HS-27A (cell line): ENCODE measurements around the gene COL23A1.
"Not testable (repeated sequence)": the region's sequence is repeated elsewhere in the genome, so short reads cannot be mapped to it uniquely, and the experiment has no call there.

ENCODE experiments used
- DNase-seq: peaks from one replicate; pipeline ENCODE4 v3.0.0-alpha.2; 2012; ENCODE audit warnings: low read depth, missing footprints

COL23A1 gene

DNA sequence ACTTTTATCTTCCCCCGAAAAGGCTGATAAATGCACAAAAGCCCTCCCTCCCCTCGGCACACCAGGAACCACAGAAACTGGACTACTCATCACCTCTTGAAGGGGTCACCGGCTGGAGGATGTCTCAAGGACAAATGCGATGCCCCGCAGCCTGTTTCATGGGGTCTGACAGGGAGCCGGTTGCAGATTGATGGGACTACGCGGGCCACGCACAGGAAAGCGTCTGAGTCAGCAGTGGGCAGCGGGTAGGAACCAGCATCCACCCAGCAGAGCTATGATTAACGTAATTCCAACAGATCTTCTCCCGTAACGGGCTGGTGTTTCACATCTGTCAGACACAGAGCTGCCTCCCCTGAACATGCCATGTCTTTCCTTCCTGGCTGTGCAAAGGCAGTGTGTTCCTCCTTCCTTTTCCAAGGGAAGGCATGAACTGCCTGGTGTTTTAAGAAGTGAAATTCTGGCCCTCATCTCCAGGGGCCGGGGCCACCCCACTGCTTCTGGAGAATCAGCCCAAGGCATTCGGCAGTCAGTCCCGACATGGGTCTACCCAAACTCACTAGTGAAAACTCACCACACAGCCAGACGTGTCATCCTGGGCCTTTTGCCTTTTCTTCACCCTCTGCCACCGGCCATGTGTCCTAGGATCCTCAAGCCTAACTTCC, 213.1 kb downstream of the COL23A1 start:
- DNase-seq = no peak

DNA sequence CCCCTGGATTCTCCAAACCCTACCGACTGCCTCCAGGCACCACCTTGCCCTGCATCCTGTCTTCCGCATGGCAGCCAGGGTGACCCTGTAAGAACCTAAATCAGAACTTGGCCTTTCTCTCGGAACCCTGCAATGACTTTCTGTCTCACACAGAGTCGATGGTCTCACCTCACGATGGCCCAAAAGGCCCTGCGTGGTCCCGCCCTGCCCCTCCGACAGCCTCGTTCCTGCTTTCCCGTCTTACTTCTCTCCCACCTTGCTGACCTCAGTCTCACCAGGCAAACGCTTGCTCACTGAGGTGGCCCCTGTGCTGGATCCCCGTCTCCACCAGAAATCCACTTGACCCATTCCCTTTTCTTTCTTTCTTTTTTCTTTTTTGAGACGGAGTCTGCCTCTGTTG, 214.8 kb downstream of the COL23A1 start:
- no peak for DNase-seq

DNA sequence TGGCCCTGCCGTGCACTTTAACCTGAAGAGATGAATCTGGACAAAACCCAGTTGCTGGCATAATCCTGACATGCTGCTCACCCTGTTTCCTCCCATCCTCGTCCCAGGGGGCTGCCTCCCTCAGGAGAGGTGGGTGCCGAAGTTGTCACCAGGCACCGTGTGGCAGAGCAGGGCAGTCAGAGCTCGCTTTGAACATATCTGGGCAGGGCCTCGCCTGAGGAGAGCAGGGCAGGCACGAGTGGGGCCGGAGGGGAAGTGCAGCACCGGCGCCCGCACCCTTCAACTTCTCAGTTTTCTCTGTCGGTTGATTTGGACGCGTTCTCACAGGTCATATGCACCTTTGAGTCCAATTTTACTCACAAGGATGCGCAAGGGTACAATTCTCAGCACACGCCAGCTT, 216.5 kb downstream of the COL23A1 start:
- no peak for DNase-seq

DNA sequence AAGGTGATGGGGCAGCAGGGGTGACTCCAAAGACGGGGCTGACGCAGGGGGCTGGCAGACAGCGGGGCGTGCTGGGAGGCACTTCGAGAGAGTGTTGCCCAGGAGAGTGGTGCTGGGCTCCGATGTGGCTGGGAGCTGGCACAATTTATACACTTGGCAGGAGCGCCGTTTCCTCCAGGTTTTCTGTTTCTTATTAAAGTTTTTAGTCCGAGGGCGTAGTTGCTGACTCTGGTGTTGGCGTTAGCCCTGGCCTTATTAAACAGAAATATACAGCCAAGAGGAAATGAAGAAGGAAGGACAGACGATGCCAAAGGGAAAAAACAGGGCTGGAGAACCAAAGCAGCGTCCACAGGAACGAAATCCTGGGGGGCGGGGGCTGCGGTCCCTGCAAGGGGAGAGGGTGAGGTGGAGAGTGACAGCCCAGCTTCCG, 218.0 kb downstream of the COL23A1 start:
- DNase-seq = no peak

DNA sequence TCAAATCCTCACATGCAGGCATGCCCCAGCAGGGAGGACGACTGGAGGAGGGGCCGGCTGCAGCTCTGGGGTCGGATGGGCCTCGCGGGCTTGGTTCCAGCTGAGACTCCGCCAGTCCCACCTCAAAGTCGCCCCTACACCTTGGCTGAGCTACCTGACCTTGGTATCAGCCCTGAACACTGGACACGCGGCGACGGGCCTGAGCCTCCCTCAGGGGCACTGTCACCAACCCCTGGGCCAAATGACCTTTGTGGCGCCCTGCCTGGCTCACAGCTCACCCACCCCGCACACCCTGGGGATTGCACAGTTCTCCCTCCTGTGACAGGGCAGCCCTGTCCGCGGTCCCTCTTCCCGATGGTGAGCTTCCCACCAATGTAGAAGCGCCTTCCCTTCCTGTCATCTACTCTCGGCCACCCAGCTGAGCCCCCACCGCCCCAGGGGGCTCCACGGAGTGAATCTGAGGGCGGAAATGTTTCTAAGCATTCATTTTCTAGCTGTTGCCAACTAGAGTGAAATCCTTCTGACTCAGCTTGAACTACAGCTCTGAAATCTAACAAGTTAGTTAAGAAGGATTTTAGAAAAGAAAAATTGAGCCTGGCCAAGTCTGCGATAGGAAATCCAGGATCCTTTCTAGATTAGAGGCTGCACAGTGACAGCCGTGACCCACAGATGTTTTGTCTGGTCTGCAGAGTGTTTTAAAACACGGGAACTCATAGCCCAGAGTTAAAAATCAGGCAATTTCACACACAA, 218.7 kb downstream of the COL23A1 start:
- no peak for DNase-seq

DNA sequence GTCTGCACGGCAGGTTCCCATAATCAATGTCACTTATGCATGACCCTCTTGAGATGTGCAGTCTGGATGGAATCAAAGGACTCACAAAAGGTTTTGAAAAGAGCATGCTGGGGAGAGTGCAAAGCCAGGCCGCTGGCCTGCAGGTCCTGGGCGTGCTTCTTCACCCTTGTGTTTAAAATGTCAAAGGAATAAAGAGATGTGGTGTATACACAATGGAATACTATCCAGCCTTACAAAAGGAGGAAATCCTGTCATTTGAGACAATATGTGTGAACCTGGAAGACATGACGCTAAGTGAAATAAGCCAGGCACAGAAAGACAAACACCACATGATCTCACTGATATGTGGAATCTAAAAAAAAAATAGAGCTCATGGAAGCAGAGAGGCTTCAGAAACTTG, 220.1 kb downstream of the COL23A1 start:
- no peak for DNase-seq

DNA sequence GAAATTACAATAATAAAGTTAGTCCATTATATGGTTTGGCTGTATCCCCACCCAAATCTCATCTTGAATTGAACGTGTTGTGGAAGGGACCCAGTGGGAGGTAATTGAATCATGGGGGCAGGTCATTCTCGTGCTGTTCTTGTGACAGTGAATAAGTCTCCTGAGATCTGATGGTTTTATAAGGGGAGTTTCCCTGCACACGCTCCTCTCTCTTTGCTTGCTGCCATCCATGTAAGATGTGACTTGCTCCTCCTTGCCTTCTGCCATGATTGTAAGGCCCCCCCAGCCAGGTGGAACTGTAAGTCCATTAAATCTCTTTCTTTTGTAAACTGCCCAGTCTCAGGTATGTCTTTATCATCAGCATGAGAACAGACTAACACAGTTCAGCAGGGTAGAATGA, 220.7 kb downstream of the COL23A1 start:
- DNase-seq = not testable (repeated sequence)

DNA sequence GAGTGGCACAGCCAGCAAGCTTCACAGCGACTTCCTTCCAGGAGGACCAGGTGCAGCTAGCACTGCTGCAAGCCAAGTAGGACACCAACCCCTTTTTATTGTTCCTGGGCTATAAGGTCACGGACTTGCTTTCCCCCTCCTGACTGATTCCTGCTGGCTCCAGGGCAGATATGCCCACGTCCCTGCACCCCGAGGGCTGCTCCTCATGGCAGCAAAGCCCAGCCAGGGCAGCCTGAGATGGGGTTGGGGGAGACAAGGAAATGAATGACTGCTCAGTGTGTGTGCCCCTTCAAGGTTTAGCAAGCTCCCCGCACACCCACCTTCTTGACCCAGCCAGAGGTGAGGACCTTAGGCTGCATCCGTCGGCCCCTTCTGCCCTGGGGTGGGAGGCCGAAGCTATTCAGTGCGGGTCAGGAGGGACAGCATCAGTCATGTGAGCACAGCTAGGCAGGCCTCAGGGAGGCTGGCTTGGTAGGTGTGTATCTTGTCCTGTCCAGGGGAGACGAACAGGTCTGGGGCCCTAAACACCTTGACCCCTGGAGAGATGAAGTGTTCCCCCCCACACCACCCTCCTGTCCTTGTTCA, 221.4 kb downstream of the COL23A1 start:
- no peak for DNase-seq

DNA sequence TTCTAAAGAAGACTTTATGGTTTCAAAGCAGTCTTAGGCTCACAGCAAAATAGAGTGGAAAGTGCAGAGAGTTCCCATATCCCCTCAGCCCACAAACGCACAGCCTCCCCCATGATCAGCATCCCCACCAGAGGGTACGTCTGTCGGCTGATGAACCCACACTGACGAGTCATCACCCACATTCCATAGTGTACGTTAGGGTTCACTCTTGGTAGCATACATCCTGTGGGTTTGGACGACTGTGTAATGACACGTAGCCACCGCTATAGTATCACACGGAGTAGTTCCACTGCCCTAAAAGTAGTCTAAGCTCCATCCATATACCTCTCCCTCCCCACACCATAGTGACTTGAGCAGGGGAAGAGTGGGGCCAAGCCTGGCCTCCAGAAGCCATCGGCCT, 221.9 kb downstream of the COL23A1 start:
- no peak for DNase-seq

DNA sequence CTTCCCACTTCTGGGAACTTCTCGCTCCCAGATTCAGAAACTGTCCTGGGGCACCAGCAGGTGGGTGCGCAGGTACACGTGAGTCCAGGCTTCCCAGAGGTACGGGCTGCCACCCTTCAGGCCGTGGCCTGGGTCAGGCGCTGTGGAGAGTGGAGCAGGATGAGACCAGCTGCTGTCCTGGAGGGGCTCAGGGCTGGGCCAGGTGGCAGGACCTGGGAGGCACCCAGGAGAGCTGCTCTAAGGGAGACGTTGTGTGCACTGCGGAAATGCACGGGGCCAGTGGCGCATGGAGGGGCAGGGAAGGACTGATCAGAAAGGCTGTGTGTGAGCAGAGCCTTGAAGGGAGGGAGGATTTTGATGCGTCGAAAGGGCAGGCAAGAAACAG, 222.5 kb downstream of the COL23A1 start:
- no peak for DNase-seq

DNA sequence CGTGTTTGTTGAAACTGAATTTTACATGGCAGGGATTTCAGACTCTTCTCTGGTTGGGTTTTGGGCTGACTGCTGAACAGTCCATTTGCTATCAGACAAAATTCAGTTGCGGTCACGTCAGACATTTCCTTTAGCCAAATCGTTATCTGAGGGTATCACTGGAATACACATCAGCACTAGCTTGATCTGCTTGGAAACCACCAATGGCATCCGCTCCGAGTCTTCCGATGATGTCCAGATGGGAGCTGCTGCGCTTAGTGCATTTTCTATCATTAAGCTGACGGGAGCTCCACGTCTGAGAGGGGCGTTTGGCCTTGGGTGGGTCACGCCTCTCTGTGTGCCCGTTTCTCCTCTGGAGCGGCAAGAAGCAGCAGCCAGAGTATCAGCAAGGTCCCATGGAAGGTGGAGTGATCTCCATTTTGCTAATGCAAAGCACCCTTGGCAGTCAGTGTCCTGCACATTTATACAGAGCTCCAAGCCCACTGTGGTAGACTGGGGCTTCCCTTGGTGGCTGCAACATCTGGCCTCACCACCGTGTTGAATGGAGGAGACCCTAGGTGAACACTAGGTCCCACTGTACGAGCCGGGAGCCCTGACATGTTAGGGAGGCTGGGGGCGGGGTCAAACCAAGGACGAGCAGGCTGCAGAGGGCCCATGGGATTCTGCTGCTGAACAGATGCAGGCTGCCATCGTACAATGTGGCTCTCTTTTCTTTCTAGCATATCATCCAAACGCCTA, 223.0 kb downstream of the COL23A1 start:
- no peak for DNase-seq

DNA sequence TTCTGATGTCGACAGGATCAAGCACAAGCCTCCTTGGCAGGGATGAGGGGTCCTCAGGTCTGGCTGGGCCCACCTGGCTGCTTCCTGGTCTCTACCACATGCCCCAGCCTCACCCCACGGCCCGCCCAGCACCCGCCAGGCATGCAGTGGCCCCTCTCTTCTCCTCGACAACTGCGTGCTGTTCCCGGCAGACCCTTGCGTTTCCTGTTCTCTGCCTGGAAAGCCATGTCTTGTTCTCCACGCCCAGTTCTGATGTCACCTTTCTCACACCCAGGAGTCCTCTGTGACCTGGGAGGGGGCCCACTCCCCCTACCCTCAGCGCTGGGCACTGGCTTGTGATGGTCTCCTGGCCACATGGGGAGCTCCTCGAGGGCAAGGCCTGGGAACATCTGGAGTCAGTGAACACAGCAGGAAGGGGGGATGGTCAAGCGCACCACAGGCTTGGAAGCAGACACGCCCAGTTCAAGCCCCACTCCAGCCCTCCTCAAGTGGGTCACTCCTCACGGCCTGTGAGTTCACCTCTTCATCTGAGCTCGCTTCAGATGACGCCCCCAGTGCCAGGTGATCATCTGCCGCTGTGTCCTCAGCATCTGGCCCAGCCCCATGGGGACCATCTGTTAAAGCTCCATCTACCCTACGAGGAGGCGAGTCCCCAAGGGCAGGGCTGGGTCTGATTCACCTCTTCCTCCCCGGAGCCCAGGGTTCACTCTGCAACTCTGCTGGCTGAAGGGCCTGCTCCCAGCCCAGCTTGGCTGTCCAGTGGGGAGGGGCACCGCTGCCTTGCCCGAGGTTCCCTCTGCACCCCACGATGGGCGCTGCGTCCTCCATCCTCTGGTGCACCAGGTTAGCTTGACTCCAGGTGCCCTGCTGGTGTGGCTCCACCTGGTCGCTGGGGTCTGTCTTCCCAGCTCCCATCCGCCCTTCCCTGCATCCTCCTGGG, 224.4 kb downstream of the COL23A1 start:
- DNase-seq = no peak

DNA sequence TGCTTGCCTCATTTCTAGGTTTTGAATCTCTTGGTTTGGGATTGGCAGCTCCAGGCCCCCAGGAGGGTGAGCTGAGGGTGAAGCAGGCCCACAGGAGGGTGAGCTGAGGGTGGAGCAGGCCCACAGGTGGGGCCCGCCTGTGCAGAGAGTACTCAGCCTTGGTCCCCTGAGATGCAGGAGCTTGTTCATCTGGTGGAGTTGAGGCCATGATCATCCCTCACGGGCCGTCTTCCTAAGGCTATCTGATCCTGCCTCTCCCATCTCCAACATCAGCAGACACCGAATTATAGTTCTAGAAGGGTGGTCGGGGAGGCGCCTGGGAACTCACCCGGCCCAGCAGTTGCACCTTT, 225.9 kb downstream of the COL23A1 start:
- no peak for DNase-seq

DNA sequence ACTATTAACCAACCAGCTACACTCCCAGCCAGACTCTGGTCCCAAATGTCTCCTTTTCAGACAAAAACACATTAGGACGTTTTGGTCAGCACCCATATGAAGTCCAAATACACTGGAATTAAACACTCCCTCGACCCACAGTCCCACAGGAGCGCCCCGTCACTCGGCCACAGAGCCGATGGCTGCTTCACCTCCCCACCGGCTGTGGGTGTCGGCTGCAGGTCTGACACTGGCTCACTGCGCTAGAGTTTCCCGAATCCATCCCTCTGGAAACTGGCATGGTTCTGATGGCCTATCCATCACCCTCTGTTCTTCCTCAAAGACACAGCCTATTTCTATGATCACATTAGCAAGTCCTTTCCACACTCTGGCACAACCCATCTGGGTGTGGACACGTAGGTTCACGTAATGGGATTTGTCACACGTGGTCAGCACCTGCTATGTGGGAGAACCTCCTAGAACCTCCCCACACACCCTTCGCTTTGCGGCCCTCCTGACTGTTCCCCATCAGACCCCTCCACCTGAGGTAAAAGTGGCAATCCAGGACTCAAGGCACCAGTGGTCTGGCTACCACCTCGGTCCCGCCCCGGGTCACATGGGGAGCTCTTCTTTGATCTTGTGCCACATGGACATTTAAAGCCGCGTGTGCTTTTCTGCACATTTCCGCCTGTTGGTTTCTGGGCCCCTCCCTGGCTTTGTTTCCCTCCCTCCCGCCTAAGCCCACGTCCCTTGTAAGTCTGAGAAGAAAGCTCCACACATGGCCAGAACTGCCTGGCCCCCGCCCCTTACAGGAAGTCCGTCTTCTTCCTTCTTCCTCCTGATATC, 226.5 kb downstream of the COL23A1 start:
- no peak for DNase-seq

DNA sequence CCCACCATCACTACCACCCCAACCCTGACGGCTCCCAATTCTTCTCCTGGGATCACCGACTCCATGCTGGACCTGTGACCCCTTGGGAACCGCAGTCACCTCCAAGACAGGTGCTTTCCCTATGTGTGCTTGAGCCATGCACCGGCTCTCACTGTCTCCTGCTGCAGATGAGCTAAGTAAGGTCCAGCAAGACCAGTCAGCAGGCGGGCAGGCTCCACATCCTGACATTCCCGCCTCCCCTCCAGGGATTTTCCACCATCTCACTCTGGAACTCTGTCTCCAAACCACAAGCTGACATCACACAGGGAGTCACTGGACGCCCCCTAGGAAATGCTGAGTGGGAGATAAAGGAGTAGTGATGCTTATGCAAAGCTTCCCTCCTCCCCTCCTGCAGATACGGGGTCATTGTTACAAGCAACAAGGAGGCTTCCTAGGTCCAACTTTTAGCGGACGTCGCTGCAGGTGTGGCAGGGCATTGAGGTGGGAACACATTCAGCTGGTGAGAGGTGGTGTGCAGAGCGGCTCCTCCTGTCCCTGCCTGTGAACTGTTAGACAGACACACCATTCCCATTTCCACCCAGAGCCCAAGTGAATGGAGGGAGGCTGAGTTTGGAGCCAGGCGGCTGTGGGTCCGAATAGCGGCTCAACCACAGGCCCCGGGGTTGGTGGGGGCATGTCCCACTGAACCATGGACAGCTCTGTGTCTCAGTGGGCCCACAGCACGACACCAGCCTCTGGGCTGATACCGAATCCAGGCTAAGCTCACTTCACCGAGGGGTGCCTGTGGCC, 228.3 kb downstream of the COL23A1 start:
- DNase-seq = no peak

DNA sequence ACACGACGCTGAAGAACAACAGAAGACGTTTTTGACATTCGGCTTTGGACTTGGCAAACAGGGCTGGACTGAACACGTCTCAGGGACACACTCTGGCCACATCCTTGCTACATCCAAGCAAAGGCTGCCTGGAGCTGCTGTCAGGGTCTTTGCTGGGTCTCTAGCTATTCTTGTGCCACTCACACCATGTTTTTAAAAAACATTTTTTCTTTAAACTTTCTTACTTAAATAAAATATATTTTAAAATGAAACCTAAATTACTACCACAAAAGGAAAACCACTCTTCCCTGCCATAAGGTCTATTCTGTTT, 229.3 kb downstream of the COL23A1 start:
- no peak for DNase-seq

DNA sequence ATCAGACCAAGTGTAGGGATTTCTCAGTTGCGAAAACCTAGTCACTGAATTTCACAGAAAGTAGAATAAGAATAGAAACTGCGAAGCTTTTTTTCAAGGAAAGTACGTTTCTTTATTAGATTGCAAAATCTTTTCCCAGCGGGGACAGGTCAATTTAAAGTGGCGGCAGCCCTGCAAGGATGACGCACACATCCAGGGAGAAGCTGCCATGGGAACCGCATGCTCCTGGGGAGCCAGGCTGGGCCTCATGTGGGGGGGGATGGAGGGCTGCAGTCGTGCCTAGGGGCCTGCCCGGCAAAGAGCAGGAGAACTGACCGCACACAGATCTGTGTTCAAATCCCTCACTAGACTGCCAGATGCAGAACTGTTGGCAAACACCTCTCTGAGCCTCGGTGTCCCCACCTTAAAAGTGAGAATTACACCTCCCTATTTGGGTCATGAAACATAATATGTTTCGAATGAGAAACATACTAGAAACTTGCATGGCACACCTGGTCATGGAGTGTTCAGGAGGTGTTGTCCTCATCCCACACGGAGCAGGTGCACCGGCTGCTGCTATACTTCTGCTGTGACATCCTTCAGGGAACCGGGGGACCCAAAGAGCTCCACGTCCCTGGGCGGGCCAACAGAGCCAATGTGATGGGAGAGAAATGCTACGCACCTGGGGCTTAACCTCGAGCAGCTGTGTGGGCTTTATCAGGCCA, 229.8 kb downstream of the COL23A1 start:
- no peak for DNase-seq

DNA sequence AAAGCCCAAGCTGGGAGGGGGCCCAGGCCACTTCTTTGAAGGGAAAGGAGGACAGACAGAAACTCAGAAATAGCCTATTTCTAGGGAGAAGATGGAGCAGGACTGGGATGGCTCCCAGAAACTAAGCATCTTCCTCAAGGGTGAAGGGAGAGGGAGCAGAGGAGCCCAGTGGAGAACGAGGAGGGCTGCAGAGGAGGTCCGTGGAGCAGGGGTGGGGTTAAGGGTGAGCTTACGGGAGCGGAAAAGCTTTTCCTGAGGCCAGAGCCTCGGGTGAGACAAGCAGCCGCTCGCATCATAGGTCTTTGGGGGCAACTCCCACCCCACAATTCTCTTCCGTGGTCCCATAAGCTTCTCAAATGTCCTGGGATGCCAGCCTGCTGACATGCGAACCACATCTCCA, 230.5 kb downstream of the COL23A1 start:
- no peak for DNase-seq

DNA sequence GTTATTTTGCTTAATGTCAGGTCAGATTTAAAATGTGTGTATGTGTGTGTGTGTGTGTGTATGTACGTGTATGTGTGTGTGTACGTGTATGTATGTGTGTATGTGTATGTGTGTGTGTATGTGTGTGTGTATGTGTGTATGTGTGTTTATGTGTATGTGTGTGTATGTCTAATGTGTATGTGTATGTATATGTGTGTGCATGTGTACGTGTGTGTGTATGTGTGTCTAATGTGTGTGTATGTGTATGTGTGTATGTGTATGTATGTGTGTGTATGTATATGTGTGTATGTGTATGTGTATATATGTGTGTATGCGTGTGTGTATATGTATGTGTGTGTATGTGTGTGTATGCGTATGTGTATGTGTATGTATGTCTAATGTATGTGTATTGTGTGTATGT, 232.5 kb downstream of the COL23A1 start:
- DNase-seq = no peak

DNA sequence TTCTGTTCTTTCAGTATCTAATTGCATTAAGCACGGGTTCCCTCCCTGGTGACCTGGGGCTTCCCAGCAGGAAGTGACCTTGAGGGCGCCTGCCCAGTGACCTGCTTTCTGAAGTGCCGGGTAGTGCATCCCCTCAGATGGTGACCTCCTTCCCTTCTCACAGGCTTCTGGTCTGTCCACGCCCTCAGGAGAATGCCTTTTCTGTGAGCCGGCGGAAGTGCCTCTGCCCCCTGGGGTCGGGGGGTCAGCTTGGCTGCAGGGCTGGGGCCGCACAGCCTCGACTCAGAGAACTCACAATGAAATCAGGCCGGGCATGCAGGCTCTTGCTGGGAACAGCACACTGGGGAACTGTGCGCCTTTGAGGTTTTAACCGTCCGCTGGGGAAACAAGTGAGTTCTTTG, 233.1 kb downstream of the COL23A1 start:
- DNase-seq = no peak
